OCI-LY1 (cell line): ENCODE data around the gene BMP8A.

ENCODE experiments used
- CTCF ChIP-seq: fragments of 200-600 bp; sonication (generic), shearing (Covaris generic); IDR thresholded peaks from 2 replicates; pipeline ENCODE4 v1.5.1; 2017; ENCODE audit warnings: mild to moderate bottlenecking, antibody characterized with exemption, low read length, moderate library complexity, mixed read lengths
- EZH2 ChIP-seq: fragments of 200-600 bp; sonication (generic), shearing (Covaris generic); IDR thresholded peaks from 2 replicates; pipeline ENCODE4 v1.8.0; 2017; ENCODE audit warnings: borderline replicate concordance, mixed run types, mild to moderate bottlenecking, antibody characterized with exemption, low read length, moderate library complexity, mixed read lengths

DNA sequence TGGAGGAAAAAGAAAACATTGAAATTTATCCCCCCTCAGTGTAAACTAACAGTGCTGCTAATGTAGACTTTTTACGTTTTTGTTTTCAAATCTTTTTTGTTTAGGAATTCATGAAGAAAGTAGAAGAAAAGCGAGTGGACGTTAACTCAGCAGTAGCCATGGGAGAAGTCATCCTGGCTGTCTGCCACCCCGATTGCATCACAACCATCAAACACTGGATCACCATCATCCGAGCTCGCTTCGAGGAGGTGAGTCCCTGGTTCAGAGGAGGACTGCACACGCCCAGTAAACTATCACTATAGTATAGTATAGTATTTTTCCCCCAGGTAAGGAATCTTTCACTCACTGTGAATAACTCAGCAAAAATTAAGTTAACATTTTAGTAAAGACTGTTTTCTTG, 37.8 kb upstream of the BMP8A start:
- TF ChIP-seq CTCF (no peak), EZH2 (no peak)
